B cell (primary cell): ENCODE results near the gene DYNLL1. TPM values are rescaled to one million over a fixed set of nuclear protein-coding genes. Genes with fewer than 3 reads are reported as not detected.

Experiments
- ATAC-seq: fragments of 200-7000 bp; cut with Tn5 transposase; one replicate; pipeline ENCODE4 v1.10.0; 2021; ENCODE audit warnings: low read depth, mild to moderate bottlenecking, moderate number of reproducible peaks, moderate library complexity
- CTCF ChIA-PET: fragments of 350-600 bp; sonication (Branson Sonifier 250); formaldehyde crosslinking; loops from one replicate; lab custom pipeline; 2021; ENCODE audit warnings: antibody characterized with exemption, inconsistent platforms; lab: Charles Lee
- POLR2A ChIA-PET: fragments of 350-600 bp; sonication (Branson Sonifier 250); formaldehyde crosslinking; loops from one replicate; lab custom pipeline; 2021; ENCODE audit warnings: antibody characterized with exemption; lab: Charles Lee
- DNase-seq: peaks from one replicate; pipeline ENCODE4 v3.0.0; 2013
- H2AFZ ChIP-seq: 2 replicates; pipeline ENCODE4 v1.6.1; 2012; ENCODE audit warnings: mild to moderate bottlenecking, low read depth, low read length; ENCODE audit not compliant: insufficient read depth, poor library complexity, severe bottlenecking
- H3K27ac ChIP-seq, 2 donors: 1 replicate in 1 of 2; 2 replicates in 1 of 2; pipeline ENCODE4 v1.5.1; 2012 to 2013; ENCODE audit warnings: low read length in 2 of 2, mild to moderate bottlenecking in 2 of 2, moderate library complexity in 1 of 2
- H3K27me3 ChIP-seq, 4 experiments: fragments of 200-600 bp in 1 of 4; sonication (generic) in 1 of 4; replicated peaks in 1 of 4; 1 replicate in 2 of 4; 2 replicates in 2 of 4; pipeline versions ENCODE4 v1.6.1 to v1.7.0; 2013 to 2016; ENCODE audit warnings: low read length in 3 of 4, mild to moderate bottlenecking in 2 of 4, mixed read lengths in 1 of 4, moderate library complexity in 1 of 4; ENCODE audit not compliant: insufficient read depth in 4 of 4, control insufficient read depth in 3 of 4; ENCODE audit errors: control extremely low read depth in 1 of 4
- H3K36me3 ChIP-seq, 2 experiments: replicated peaks in 1 of 2; 1 replicate in 1 of 2; 2 replicates in 1 of 2; pipeline versions ENCODE4 v1.6.1 to v1.7.1; 2013; ENCODE audit warnings: low read length in 1 of 2; ENCODE audit not compliant: insufficient read depth in 2 of 2, control insufficient read depth in 1 of 2; ENCODE audit errors: control extremely low read depth in 1 of 2, extremely low read depth in 1 of 2
- H3K4me1 ChIP-seq, 2 donors: fragments of 200-600 bp in 1 of 2; sonication (generic) in 1 of 2; 1 replicate in 1 of 2; 2 replicates in 1 of 2; pipeline versions ENCODE4 v1.5.1 to v1.6.1; 2013 to 2017; ENCODE audit warnings: low read length in 2 of 2; ENCODE audit not compliant: control insufficient read depth in 2 of 2, insufficient read depth in 2 of 2
- H3K4me2 ChIP-seq: replicated peaks from 2 replicates; pipeline ENCODE3; 2012; ENCODE audit warnings: mild to moderate bottlenecking, low read depth, low read length; ENCODE audit not compliant: poor library complexity, severe bottlenecking
- H3K4me3 ChIP-seq, 5 experiments: fragments of 200-600 bp in 1 of 5; sonication (generic) in 1 of 5; 1 replicate in 3 of 5; 2 replicates in 2 of 5; pipeline versions ENCODE4 v1.5.1 to v1.7.0; 2011 to 2016; ENCODE audit warnings: low read length in 4 of 5, mild to moderate bottlenecking in 4 of 5, low read depth in 2 of 5, control low read depth in 1 of 5, moderate library complexity in 1 of 5; ENCODE audit not compliant: insufficient read depth in 1 of 5; ENCODE audit errors: control extremely low read depth in 1 of 5, extremely low read depth in 1 of 5
- H3K79me2 ChIP-seq: fragments of 200-600 bp; sonication (generic); one replicate; pipeline ENCODE4 v1.6.0; 2016; ENCODE audit warnings: low read length; ENCODE audit not compliant: control insufficient read depth, insufficient read depth
- H3K9ac ChIP-seq: fragments of 200-600 bp; sonication (generic); 2 replicates; pipeline ENCODE4 v1.6.1; 2017; ENCODE audit warnings: mild to moderate bottlenecking, low read length, moderate library complexity
- H3K9me3 ChIP-seq, 3 donors: one replicate each; pipeline versions ENCODE4 v1.6.1 to v1.7.1; 2013; ENCODE audit warnings: low read length in 2 of 3; ENCODE audit not compliant: control insufficient read depth in 2 of 3, insufficient read depth in 1 of 3; ENCODE audit errors: control extremely low read depth in 1 of 3
- H4K20me1 ChIP-seq: 2 replicates; pipeline ENCODE4 v1.6.0; 2012; ENCODE audit warnings: mild to moderate bottlenecking, low read length; ENCODE audit not compliant: insufficient read depth, control insufficient read depth, poor library complexity, severe bottlenecking
- H3K27ac Mint-ChIP-seq: one replicate; pipeline ENCODE4 v1.8.0; 2021; ENCODE audit warnings: mixed read lengths
- H3K27me3 Mint-ChIP-seq: one replicate; pipeline ENCODE4 v1.8.0; 2021; ENCODE audit warnings: mixed read lengths
- H3K4me1 Mint-ChIP-seq: one replicate; pipeline ENCODE4 v1.8.0; 2021; ENCODE audit warnings: mixed read lengths
- H3K4me3 Mint-ChIP-seq: one replicate; pipeline ENCODE4 v1.8.0; 2021; ENCODE audit warnings: mixed read lengths
- H3K9me3 Mint-ChIP-seq: one replicate; pipeline ENCODE4 v1.8.0; 2022; ENCODE audit warnings: mixed read lengths; ENCODE audit not compliant: insufficient read depth
- EZH2 ChIP-seq: IDR thresholded peaks from 2 replicates; pipeline ENCODE4 v1.6.1; 2012; ENCODE audit warnings: borderline replicate concordance, low read depth, mild to moderate bottlenecking, moderate library complexity, low read length; ENCODE audit not compliant: insufficient read depth, poor library complexity, severe bottlenecking
- WGBS: methylation state at CpG from one replicate; pipeline ENCODE4 v1.1.5; 2013; ENCODE audit warnings: missing lambda C conversion rate; ENCODE audit not compliant: insufficient coverage; 5-methylcytosine and 5-hydroxymethylcytosine counted together
- intact Hi-C: fragments of 100-400 bp; cut with micrococcal nuclease; formaldehyde crosslinking; loops from one replicate; pipeline ENCODE4 v1.10.0; 2022
- polyA plus RNA-seq: library from polyadenylated mRNA; depleted of rRNA; stranded (reverse); fragments of >200 nt; gene quantifications from 2 replicates; pipeline ENCODE4 v1.2.3, GENCODE V29; 2012
- total RNA-seq, 2 donors: library from RNA; stranded (reverse); fragments of 120-200 nt in 1 of 2; gene quantifications; 1 replicate in 1 of 2; 2 replicates in 1 of 2; pipeline versions ENCODE4 v1.2.3 to v1.2.4, GENCODE V29; 2013 to 2022
- TF ChIP-seq, protein P1 (sequence below): fragments of 200-600 bp; IDR thresholded peaks from one replicate; pipeline ENCODE4 v1.8.0; 2022; ENCODE audit warnings: antibody characterized with exemption, mild to moderate bottlenecking

DYNLL1 gene
- total and polyA plus RNA-seq, 2 donors (not counting 1 experiment from before 2014, with no cell fraction given): 116 to 132 TPM

DNA sequence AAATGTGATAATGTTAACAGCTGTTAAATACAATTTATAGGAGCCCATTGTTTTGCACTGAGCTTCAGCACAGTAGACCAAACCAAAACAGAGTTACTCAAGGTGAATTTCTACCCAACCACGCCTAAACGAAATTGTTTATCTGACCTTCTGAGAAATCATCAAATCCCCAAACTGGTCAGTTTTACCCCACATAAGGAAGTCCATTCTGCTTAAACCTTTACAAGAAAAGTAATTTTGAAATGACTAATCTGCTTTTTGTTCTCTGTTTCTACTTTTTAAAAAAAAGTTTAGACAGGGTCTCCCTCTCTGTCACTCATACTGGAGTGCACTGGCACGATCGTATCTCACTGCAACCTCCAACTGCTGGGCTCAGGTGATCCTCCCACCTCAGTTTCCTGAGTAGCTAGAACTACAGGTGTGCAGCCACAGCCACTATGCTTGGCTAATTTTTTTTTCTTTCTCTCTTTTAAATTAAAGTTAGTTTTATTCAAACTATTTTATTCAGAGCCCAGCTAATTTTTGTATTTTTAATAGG, 36.9 kb downstream of the DYNLL1 start:
- POLR2A ChIA-PET: no interaction called here
- no peak for ATAC-seq
- Histone ChIP-seq H3K27me3 (no peaks in the 10 kb centered on the region), H3K4me2 (no peak overlapping the region), H3K36me3 (peaks cover 0 to 3% of the 10 kb centered on the region in 2 experiments), H3K79me2 (peaks cover 58% of the 10 kb centered on the region), H4K20me1 (peaks cover 35% of the 10 kb centered on the region), H2AFZ (no peak overlapping the region), H3K27ac (no peak overlapping the region), H3K9ac (no peak overlapping the region), H3K9me3 (no peaks in the 10 kb centered on the region), H3K4me3 (no peak overlapping the region), H3K4me1 (peaks cover 36 to 48% of the 10 kb centered on the region in 2 donors)
- H3K9me3 Mint-ChIP-seq: no peaks in the 10 kb centered on the region
- TF ChIP-seq, protein P1, sequence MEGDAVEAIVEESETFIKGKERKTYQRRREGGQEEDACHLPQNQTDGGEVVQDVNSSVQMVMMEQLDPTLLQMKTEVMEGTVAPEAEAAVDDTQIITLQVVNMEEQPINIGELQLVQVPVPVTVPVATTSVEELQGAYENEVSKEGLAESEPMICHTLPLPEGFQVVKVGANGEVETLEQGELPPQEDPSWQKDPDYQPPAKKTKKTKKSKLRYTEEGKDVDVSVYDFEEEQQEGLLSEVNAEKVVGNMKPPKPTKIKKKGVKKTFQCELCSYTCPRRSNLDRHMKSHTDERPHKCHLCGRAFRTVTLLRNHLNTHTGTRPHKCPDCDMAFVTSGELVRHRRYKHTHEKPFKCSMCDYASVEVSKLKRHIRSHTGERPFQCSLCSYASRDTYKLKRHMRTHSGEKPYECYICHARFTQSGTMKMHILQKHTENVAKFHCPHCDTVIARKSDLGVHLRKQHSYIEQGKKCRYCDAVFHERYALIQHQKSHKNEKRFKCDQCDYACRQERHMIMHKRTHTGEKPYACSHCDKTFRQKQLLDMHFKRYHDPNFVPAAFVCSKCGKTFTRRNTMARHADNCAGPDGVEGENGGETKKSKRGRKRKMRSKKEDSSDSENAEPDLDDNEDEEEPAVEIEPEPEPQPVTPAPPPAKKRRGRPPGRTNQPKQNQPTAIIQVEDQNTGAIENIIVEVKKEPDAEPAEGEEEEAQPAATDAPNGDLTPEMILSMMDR: no peak
- no peak for TF ChIP-seq EZH2
- H3K4me1 Mint-ChIP-seq: peaks cover 51% of the 10 kb centered on the region
- intact Hi-C loops: no loop called here
- H3K27me3 Mint-ChIP-seq: no peaks in the 10 kb centered on the region
- H3K4me3 Mint-ChIP-seq: no peak overlapping the region
- 59% methylated on average over 4 of the region's 4 CpGs for WGBS
- CTCF ChIA-PET: no interaction called here
- DNase-seq: no peak
- peak overlapping the region; percentile 59 for H3K27ac Mint-ChIP-seq

DNA sequence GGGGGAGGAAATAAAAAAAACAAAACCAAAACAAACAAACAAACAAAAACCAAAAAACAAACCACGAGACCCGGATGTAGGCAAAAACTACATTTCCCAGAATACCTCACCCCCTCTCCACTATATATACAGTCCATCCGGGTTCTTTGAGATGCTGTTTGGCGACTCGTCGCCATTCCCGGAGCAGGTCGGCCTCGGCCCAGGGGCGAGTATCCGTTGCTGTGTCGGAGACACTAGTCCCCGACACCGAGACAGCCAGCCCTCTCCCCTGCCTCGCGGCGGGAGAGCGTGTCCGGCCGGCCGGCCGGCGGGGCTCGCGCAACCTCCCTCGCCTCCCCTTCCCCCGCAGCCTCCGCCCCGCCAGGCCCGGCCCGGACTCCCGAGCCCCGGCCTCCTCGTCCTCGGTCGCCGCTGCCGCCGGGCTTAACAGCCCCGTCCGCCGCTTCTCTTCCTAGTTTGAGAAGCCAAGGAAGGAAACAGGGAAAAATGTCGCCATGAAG, 38.3 kb downstream of the DYNLL1 start, which contains the start of gene RNF10:
TSS of gene RNF10 (plus strand) at position 154 of the 500 bp plus-strand sequence. CDS start 456 bp downstream, outside the sequence.
- H3K27me3 Mint-ChIP-seq: no peaks in the 10 kb centered on the region
- ChIA-PET POLR2A (interaction anchor here (0.7 kb wide), 1 partner anchor 77 kb away, joined by 3 read pairs; no protein-coding TSS in a partner anchor), CTCF (no interaction called here)
- DNase-seq: peak; percentile 93
- Histone ChIP-seq H3K9me3 (no peaks in the 10 kb centered on the region), H3K36me3 (peaks cover 0 to 7% of the 10 kb centered on the region in 2 experiments), H2AFZ (peak within 1 kb of the TSS; percentile 77), H3K4me3 (peak within 1 kb of the TSS; percentile 69 to 93 (median 80)), H3K4me2 (peak within 1 kb of the TSS; percentile 85), H3K9ac (peak within 1 kb of the TSS; percentile 90), H3K27me3 (no peaks in the 10 kb centered on the region), H4K20me1 (peaks cover 50% of the 10 kb centered on the region), H3K79me2 (peaks cover 61% of the 10 kb centered on the region), H3K27ac (peak within 1 kb of the TSS; percentile 64 to 94), H3K4me1 (peaks cover 47 to 55% of the 10 kb centered on the region in 2 donors)
- peak within 1 kb of the TSS; percentile 97 for H3K27ac Mint-ChIP-seq
- peaks cover 57% of the 10 kb centered on the region for H3K4me1 Mint-ChIP-seq
- ATAC-seq: peak; percentile 77
- under 1% methylated on average over 43 of the region's 43 CpGs for WGBS
- TF ChIP-seq EZH2: no peak
- TF ChIP-seq, protein P1: no peak
- peak within 1 kb of the TSS; percentile 97 for H3K4me3 Mint-ChIP-seq
- no peaks in the 10 kb centered on the region for H3K9me3 Mint-ChIP-seq
- intact Hi-C loops: loop anchor here (1.0 to 2.0 kb wide), 4 partner anchors 38 to 153 kb away; partner anchors contain the start of genes COX6A1, DYNLL1, MLEC and POP5
